ENCODE measurements around the gene FAP.

GRCh38 chr2:162217598-162217997, 25.6 kb downstream of the FAP start:
- no peak for TF ChIP-seq POLR2A (IDR thresholded peaks at IDR 0.05; ENCODE audit: low read depth, low read length)
- TF ChIP-seq, protein P1, sequence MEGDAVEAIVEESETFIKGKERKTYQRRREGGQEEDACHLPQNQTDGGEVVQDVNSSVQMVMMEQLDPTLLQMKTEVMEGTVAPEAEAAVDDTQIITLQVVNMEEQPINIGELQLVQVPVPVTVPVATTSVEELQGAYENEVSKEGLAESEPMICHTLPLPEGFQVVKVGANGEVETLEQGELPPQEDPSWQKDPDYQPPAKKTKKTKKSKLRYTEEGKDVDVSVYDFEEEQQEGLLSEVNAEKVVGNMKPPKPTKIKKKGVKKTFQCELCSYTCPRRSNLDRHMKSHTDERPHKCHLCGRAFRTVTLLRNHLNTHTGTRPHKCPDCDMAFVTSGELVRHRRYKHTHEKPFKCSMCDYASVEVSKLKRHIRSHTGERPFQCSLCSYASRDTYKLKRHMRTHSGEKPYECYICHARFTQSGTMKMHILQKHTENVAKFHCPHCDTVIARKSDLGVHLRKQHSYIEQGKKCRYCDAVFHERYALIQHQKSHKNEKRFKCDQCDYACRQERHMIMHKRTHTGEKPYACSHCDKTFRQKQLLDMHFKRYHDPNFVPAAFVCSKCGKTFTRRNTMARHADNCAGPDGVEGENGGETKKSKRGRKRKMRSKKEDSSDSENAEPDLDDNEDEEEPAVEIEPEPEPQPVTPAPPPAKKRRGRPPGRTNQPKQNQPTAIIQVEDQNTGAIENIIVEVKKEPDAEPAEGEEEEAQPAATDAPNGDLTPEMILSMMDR (conservative IDR thresholded peaks at IDR 0.05; ENCODE audit: low read depth, low read length), result no peak

Data from IMR-90 (cell line).